Esophagus squamous epithelium (tissue), 4 donors: Measurements from ENCODE around the gene SLFN12.

ENCODE experiments used
- CTCF ChIP-seq, 6 experiments: fragments of 450-650 bp in 4 of 6; fragments of 200-600 bp in 2 of 6; sonication (generic) in 2 of 6; IDR thresholded peaks; one replicate each; pipeline ENCODE4 v1.5.1; 2016 to 2019; ENCODE audit warnings: antibody characterized with exemption in 6 of 6, mild to moderate bottlenecking in 4 of 6, moderate library complexity in 4 of 6
- POLR2A ChIP-seq, 4 donors: fragments of 450-650 bp; IDR thresholded peaks; one replicate each; pipeline ENCODE4 v1.6.1; 2017; ENCODE audit warnings: antibody characterized with exemption in 4 of 4, mild to moderate bottlenecking in 4 of 4, moderate library complexity in 3 of 4

- TF ChIP-seq CTCF (IDR thresholded peaks at IDR 0.05) (no peak), POLR2A (IDR thresholded peaks at IDR 0.05) (no peak)
These were observed 16.6 kb upstream of the SLFN12 start for GRCh38 chr17:35448899-35449227.
